ENCODE data around the gene CHST15.

CHST15 gene

GRCh38 chr10:124078714-124079113, 14.7 kb downstream of the CHST15 start:
- DNase-seq: no peak

GRCh38 chr10:124078028-124078427, 15.4 kb downstream of the CHST15 start:
- no peak for DNase-seq

- DNase-seq: no peak
These were observed 16.0 kb downstream of the CHST15 start for GRCh38 chr10:124077208-124077993.

- DNase-seq: no peak
These were observed 17.2 kb downstream of the CHST15 start for GRCh38 chr10:124076148-124076733.

GRCh38 chr10:124075231-124075955, 18.0 kb downstream of the CHST15 start:
- no peak for DNase-seq

GRCh38 chr10:124074501-124075109, 18.8 kb downstream of the CHST15 start:
- DNase-seq: no peak

GRCh38 chr10:124073978-124074377, 19.4 kb downstream of the CHST15 start:
- no peak for DNase-seq

GRCh38 chr10:124072541-124072940, 20.9 kb downstream of the CHST15 start:
- no peak for DNase-seq

- no peak for DNase-seq
These were observed 21.3 kb downstream of the CHST15 start for GRCh38 chr10:124072106-124072505.

- no peak for DNase-seq
These were observed 22.3 kb downstream of the CHST15 start for GRCh38 chr10:124071141-124071540.

GRCh38 chr10:124070666-124071065, 22.7 kb downstream of the CHST15 start:
- no peak for DNase-seq

GRCh38 chr10:124069341-124070264, 23.8 kb downstream of the CHST15 start:
- no peak for DNase-seq

GRCh38 chr10:124068929-124069328, 24.5 kb downstream of the CHST15 start:
- DNase-seq: no peak

GRCh38 chr10:124067825-124068400, 25.5 kb downstream of the CHST15 start:
- no peak for DNase-seq

GRCh38 chr10:124066781-124067714, 26.4 kb downstream of the CHST15 start:
- DNase-seq: no peak

GRCh38 chr10:124066126-124066700, 27.2 kb downstream of the CHST15 start:
- DNase-seq: no peak

GRCh38 chr10:124065382-124066125, 27.8 kb downstream of the CHST15 start:
- no peak for DNase-seq

GRCh38 chr10:124064676-124065075, 28.7 kb downstream of the CHST15 start:
- no peak for DNase-seq

- DNase-seq: no peak
These were observed 29.4 kb downstream of the CHST15 start for GRCh38 chr10:124063750-124064603.

All from KG1 (cell line).